ENCODE results near the gene SALL2.

Gene SALL2

GRCh38 chr14:21498540-21499526 lies 27.3 kb downstream of the SALL2 start:
- H3K27ac ChIP-seq (ENCODE audit: poor library complexity, severe bottlenecking), result no peak overlapping the region
- TF ChIP-seq, protein P1, sequence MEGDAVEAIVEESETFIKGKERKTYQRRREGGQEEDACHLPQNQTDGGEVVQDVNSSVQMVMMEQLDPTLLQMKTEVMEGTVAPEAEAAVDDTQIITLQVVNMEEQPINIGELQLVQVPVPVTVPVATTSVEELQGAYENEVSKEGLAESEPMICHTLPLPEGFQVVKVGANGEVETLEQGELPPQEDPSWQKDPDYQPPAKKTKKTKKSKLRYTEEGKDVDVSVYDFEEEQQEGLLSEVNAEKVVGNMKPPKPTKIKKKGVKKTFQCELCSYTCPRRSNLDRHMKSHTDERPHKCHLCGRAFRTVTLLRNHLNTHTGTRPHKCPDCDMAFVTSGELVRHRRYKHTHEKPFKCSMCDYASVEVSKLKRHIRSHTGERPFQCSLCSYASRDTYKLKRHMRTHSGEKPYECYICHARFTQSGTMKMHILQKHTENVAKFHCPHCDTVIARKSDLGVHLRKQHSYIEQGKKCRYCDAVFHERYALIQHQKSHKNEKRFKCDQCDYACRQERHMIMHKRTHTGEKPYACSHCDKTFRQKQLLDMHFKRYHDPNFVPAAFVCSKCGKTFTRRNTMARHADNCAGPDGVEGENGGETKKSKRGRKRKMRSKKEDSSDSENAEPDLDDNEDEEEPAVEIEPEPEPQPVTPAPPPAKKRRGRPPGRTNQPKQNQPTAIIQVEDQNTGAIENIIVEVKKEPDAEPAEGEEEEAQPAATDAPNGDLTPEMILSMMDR (IDR thresholded peaks at IDR 0.05; ENCODE audit: poor library complexity, severe bottlenecking), result peak; percentile 84

GRCh38 chr14:21496453-21496852 lies 29.7 kb downstream of the SALL2 start:
- H3K36me3 ChIP-seq (ENCODE audit: low read depth), result peaks cover 95% of the 10 kb centered on the region
- TF ChIP-seq, protein P1 (IDR thresholded peaks at IDR 0.05; ENCODE audit: poor library complexity, severe bottlenecking), result no peak
- no peak overlapping the region for H3K27ac ChIP-seq (ENCODE audit: poor library complexity, severe bottlenecking)
- H3K27me3 ChIP-seq (ENCODE audit: insufficient read depth, poor library complexity, severe bottlenecking), result no peaks in the 10 kb centered on the region
- H3K4me1 ChIP-seq (ENCODE audit: insufficient read depth, poor library complexity, severe bottlenecking), result no peaks in the 10 kb centered on the region
- no peak overlapping the region for H3K4me3 ChIP-seq (ENCODE audit: severe bottlenecking)
- H3K9me3 ChIP-seq (ENCODE audit: severe bottlenecking), result no peaks in the 10 kb centered on the region
- DNase-seq (ENCODE audit: low spot score) (no peak), ATAC-seq (ENCODE audit: low read depth) (no peak)

More at GRCh38 chr14:21498540-21499526, 27.3 kb downstream of the SALL2 start:
- Histone ChIP-seq H3K4me1 (ENCODE audit: insufficient read depth, poor library complexity, severe bottlenecking) (no peaks in the 10 kb centered on the region), H3K27me3 (ENCODE audit: insufficient read depth, poor library complexity, severe bottlenecking) (no peaks in the 10 kb centered on the region), H3K9me3 (ENCODE audit: severe bottlenecking) (no peaks in the 10 kb centered on the region), H3K36me3 (ENCODE audit: low read depth) (peaks cover 97% of the 10 kb centered on the region), H3K4me3 (ENCODE audit: severe bottlenecking) (no peak overlapping the region)
- peak; percentile 69 for ATAC-seq (ENCODE audit: low read depth)
- no peak for DNase-seq (ENCODE audit: low spot score)

GRCh38 chr14:21494902-21495762 lies 31.0 kb downstream of the SALL2 start:
- Histone ChIP-seq H3K4me1 (ENCODE audit: insufficient read depth, poor library complexity, severe bottlenecking) (no peaks in the 10 kb centered on the region), H3K36me3 (ENCODE audit: low read depth) (peaks cover 95% of the 10 kb centered on the region), H3K9me3 (ENCODE audit: severe bottlenecking) (no peaks in the 10 kb centered on the region), H3K27ac (ENCODE audit: poor library complexity, severe bottlenecking) (no peak overlapping the region), H3K27me3 (ENCODE audit: insufficient read depth, poor library complexity, severe bottlenecking) (no peaks in the 10 kb centered on the region), H3K4me3 (ENCODE audit: severe bottlenecking) (no peak overlapping the region)
- ATAC-seq (ENCODE audit: low read depth) (no peak), DNase-seq (ENCODE audit: low spot score) (no peak)
- TF ChIP-seq, protein P1 (IDR thresholded peaks at IDR 0.05; ENCODE audit: poor library complexity, severe bottlenecking), result no peak

DNA sequence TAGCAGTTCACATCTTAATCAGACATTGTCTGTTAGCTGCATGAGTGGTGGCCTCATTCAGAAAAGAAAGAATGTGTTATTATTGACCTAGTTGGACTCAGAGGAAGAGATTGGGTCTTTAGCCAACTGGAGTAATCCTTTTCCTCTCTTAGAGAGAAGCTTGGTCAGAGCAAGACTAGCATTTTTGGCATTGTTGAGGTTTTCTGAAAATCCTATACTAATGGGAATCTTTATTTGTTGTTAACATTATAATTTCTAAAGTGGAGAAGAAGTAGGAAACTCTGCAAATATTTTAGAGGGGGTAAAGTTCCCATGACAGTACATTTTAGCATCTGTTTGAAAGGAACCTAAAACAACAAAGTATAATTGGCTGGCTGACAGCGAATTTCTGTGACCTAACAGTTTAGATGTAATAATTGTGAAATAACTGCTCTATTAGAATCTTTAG lies 39.5 kb downstream of the SALL2 start:
- TF ChIP-seq, protein P1 (IDR thresholded peaks at IDR 0.05; ENCODE audit: poor library complexity, severe bottlenecking), result no peak
- Histone ChIP-seq H3K27ac (ENCODE audit: poor library complexity, severe bottlenecking) (no peak overlapping the region), H3K27me3 (ENCODE audit: insufficient read depth, poor library complexity, severe bottlenecking) (no peaks in the 10 kb centered on the region), H3K36me3 (ENCODE audit: low read depth) (peaks cover 67% of the 10 kb centered on the region), H3K4me1 (ENCODE audit: insufficient read depth, poor library complexity, severe bottlenecking) (no peaks in the 10 kb centered on the region), H3K9me3 (ENCODE audit: severe bottlenecking) (no peaks in the 10 kb centered on the region), H3K4me3 (ENCODE audit: severe bottlenecking) (no peak overlapping the region)
- no peak for DNase-seq (ENCODE audit: low spot score)
- no peak for ATAC-seq (ENCODE audit: low read depth)

Data from RWPE2 (cell line).